Right forelimb (tissue), 1 donor: Measurements from ENCODE around the gene TMEM212.
"Not testable (repeated sequence)": the region's sequence is repeated elsewhere in the genome, so short reads cannot be mapped to it uniquely, and the experiment has no call there.

ENCODE experiments used
- DNase-seq: peaks from one replicate; pipeline ENCODE4 v3.0.0-alpha.2; 2018

TMEM212 gene

GRCh38 chr3:171896316-171896715 lies 53.2 kb downstream of the TMEM212 start:
- no peak for DNase-seq

- DNase-seq = no peak
Measured at GRCh38 chr3:171898192-171898591, 55.0 kb downstream of the TMEM212 start.

- DNase-seq = no peak
Measured at GRCh38 chr3:171900446-171900845, 57.3 kb downstream of the TMEM212 start.

- DNase-seq = no peak
Measured at GRCh38 chr3:171901615-171902312, 58.6 kb downstream of the TMEM212 start.

- DNase-seq = no peak
Measured at GRCh38 chr3:171904829-171905228, 61.7 kb downstream of the TMEM212 start.

- DNase-seq = not testable (repeated sequence)
Measured at GRCh38 chr3:171906503-171906902, 63.4 kb downstream of the TMEM212 start.

- no peak for DNase-seq
Measured at GRCh38 chr3:171906951-171907676, 64.0 kb downstream of the TMEM212 start.

GRCh38 chr3:171907761-171908160 lies 64.6 kb downstream of the TMEM212 start:
- no peak for DNase-seq

- no peak for DNase-seq
Measured at GRCh38 chr3:171908731-171909130, 65.6 kb downstream of the TMEM212 start.
